A549 (cell line): Measurements from ENCODE around the gene USP15. TPM values are rescaled to one million over a fixed set of nuclear protein-coding genes. Genes with fewer than 3 reads are reported as not detected.

ENCODE experiments used
- ATAC-seq, 2 experiments: fragments of 200-7000 bp in 1 of 2; fragments of >200 bp in 1 of 2; cut with Nextera tagmentation in 1 of 2; cut with Tn5 transposase in 1 of 2; 3 replicates each; pipeline versions ENCODE4 v1.8.0 to v1.9.1; 2018 to 2020; ENCODE audit warnings: mild to moderate bottlenecking in 1 of 2, moderate library complexity in 1 of 2
- CTCF ChIA-PET: fragments of 300-600 bp; sonication (Branson Sonifier 250); formaldehyde crosslinking; extraction: SDS; loops from one replicate; lab custom pipeline; 2021; ENCODE audit warnings: antibody characterized with exemption, inconsistent platforms; lab: Yijun Ruan, JAX
- POLR2A ChIA-PET: fragments of 350-600 bp; formaldehyde crosslinking; extraction: SDS; loops from one replicate; lab custom pipeline; 2021; ENCODE audit warnings: antibody characterized with exemption, inconsistent platforms; lab: Yijun Ruan, JAX
- DNase-seq, 2 experiments: peaks; one replicate each; pipeline versions ENCODE4 v3.0.0 to v3.0.0-alpha.2; 2011 to 2016; ENCODE audit warnings: low read depth in 1 of 2, low spot score in 1 of 2
- FAIRE-seq: peaks from 2 replicates; lab custom pipeline; 2011; peaks lifted over from hg19 to GRCh38; lab: Jason Lieb, UNC
- H3K27ac ChIP-seq, 2 experiments: fragments of >200 bp; sonication (Bioruptor Twin); formaldehyde crosslinking; 3 replicates each; pipeline ENCODE4 v1.5.1; 2016 to 2017
- H3K4me1 ChIP-seq: fragments of >200 bp; sonication (Bioruptor Twin); formaldehyde crosslinking; 3 replicates; pipeline ENCODE4 v1.6.1; 2016
- H3K4me2 ChIP-seq: fragments of >200 bp; sonication (Bioruptor Twin); formaldehyde crosslinking; 3 replicates; pipeline ENCODE4 v1.6.1; 2016
- H3K4me3 ChIP-seq: fragments of >200 bp; sonication (Bioruptor Twin); formaldehyde crosslinking; 3 replicates; pipeline ENCODE4 v1.5.1; 2016
- H3K9me3 ChIP-seq: fragments of >200 bp; sonication (Bioruptor Twin); formaldehyde crosslinking; 3 replicates; pipeline ENCODE4 v1.6.1; 2016
- CBX2 ChIP-seq: fragments of 200-600 bp; sonication (generic); IDR thresholded peaks from 2 replicates; pipeline ENCODE4 v1.6.1; 2016; ENCODE audit warnings: low read depth, mild to moderate bottlenecking, borderline replicate concordance
- CHD2 ChIP-seq: fragments of 150-350 bp; IDR thresholded peaks from 2 replicates; pipeline ENCODE4 v1.6.1; 2014; ENCODE audit warnings: low read length; ENCODE audit not compliant: partially characterized antibody
- EHMT2 ChIP-seq: fragments of 200-600 bp; sonication (generic); IDR thresholded peaks from 2 replicates; pipeline ENCODE4 v1.6.1; 2016; ENCODE audit warnings: antibody characterized with exemption, low read depth, mild to moderate bottlenecking, moderate library complexity
- EP300 ChIP-seq, 2 experiments: fragments of >200 bp; sonication (Bioruptor Twin); formaldehyde crosslinking; IDR thresholded peaks; 2 replicates in 1 of 2; 3 replicates in 1 of 2; pipeline ENCODE4 v1.6.1; 2016 to 2017
- FOXS1 ChIP-seq: fragments of 250-450 bp; sonication (Bioruptor Pico); IDR thresholded peaks from 2 replicates; pipeline ENCODE4 v1.5.0; 2020; ENCODE audit warnings: mild to moderate bottlenecking, moderate library complexity
- HDAC2 ChIP-seq: fragments of 200-600 bp; sonication (generic); IDR thresholded peaks from 2 replicates; pipeline ENCODE4 v1.6.1; 2016
- HEYL ChIP-seq: fragments of 250-450 bp; sonication (Bioruptor Pico); IDR thresholded peaks from 2 replicates; pipeline ENCODE4 v1.8.0; 2021; ENCODE audit warnings: mild to moderate bottlenecking, moderate library complexity
- HOXA7 ChIP-seq: fragments of 250-450 bp; sonication (Bioruptor Pico); IDR thresholded peaks from 2 replicates; pipeline ENCODE4 v1.5.0; 2020; ENCODE audit warnings: mild to moderate bottlenecking, moderate library complexity
- JUN ChIP-seq, 2 experiments: fragments of >200 bp; sonication (Bioruptor Twin); formaldehyde crosslinking; IDR thresholded peaks; 2 replicates in 1 of 2; 3 replicates in 1 of 2; pipeline ENCODE4 v1.6.1; 2016 to 2017
- MYC ChIP-seq: IDR thresholded peaks from 2 replicates; pipeline ENCODE4 v1.6.1; 2012; ENCODE audit warnings: mild to moderate bottlenecking, inconsistent platforms, low read length, improper control_type of control experiment, borderline replicate concordance
- NFE2L2 ChIP-seq: fragments of 150-350 bp; conservative IDR thresholded peaks from 2 replicates; pipeline ENCODE4 v1.6.1; 2014; ENCODE audit warnings: low read length
- NR3C1 ChIP-seq: fragments of >200 bp; sonication (Bioruptor Twin); formaldehyde crosslinking; IDR thresholded peaks from 3 replicates; pipeline ENCODE4 v1.6.1; 2017
- PHF8 ChIP-seq: fragments of 200-600 bp; sonication (generic); IDR thresholded peaks from 2 replicates; pipeline ENCODE4 v1.6.1; 2016; ENCODE audit warnings: low read depth, mild to moderate bottlenecking, antibody characterized with exemption, moderate library complexity, borderline replicate concordance
- POLR2A ChIP-seq: IDR thresholded peaks from 2 replicates; pipeline ENCODE4 v1.6.1; 2012; ENCODE audit warnings: mild to moderate bottlenecking, low read length
- POLR2AphosphoS2 ChIP-seq: conservative IDR thresholded peaks from 2 replicates; pipeline ENCODE4 v1.6.1; 2012; ENCODE audit warnings: low read length, improper control_type of control experiment, inconsistent platforms
- RAD21 ChIP-seq, 2 experiments: fragments of >200 bp in 1 of 2; sonication (Bioruptor Twin) in 1 of 2; formaldehyde crosslinking in 1 of 2; IDR thresholded peaks in 1 of 2; conservative IDR thresholded peaks in 1 of 2; 2 replicates in 1 of 2; 3 replicates in 1 of 2; pipeline ENCODE4 v1.6.1; 2012 to 2018; ENCODE audit warnings: inconsistent platforms in 1 of 2
- RCOR1 ChIP-seq: fragments of 150-350 bp; IDR thresholded peaks from 2 replicates; pipeline ENCODE4 v1.6.1; 2014; ENCODE audit warnings: antibody characterized with exemption, low read length, low read depth
- SMC3 ChIP-seq: fragments of >200 bp; sonication (Bioruptor Twin); formaldehyde crosslinking; IDR thresholded peaks from 3 replicates; pipeline ENCODE4 v1.6.1; 2018; ENCODE audit warnings: inconsistent platforms
- TFCP2L1 ChIP-seq: fragments of 250-450 bp; sonication (Bioruptor Pico); IDR thresholded peaks from 2 replicates; pipeline ENCODE4 v1.5.0; 2021; ENCODE audit warnings: mild to moderate bottlenecking
- ZFP36 ChIP-seq: fragments of 450-650 bp; IDR thresholded peaks from 2 replicates; pipeline ENCODE4 v1.6.1; 2014; ENCODE audit warnings: borderline replicate concordance; ENCODE audit not compliant: partially characterized antibody
- WGBS: methylation state at CpG from one replicate; pipeline ENCODE4 v1.1.6; 2017; ENCODE audit errors: missing lambda C conversion rate; 5-methylcytosine and 5-hydroxymethylcytosine counted together
- polyA minus RNA-seq: library from RNA; depleted of rRNA, polyadenylated mRNA; stranded (reverse); fragments of >200 nt; gene quantifications from 2 replicates; pipeline ENCODE4 v1.2.3, GENCODE V29; 2011; rRNA and poly(A)+ RNA removed
- polyA plus RNA-seq, 4 experiments: library from polyadenylated mRNA; depleted of rRNA in 3 of 4; stranded (reverse); fragments of >200 nt; fragmentation: RNase III in 1 of 4; extraction: RNeasy Plus Mini Kit Qiagen cat#74134 plus additional on column Dnase treatment in 1 of 4; gene quantifications; 2 replicates in 3 of 4; 3 replicates in 1 of 4; pipeline ENCODE4 v1.2.3, GENCODE V29; 2011 to 2017
- TF ChIP-seq, protein P1 (sequence below): fragments of 150-350 bp; IDR thresholded peaks from 2 replicates; pipeline ENCODE4 v1.6.1; 2014; ENCODE audit warnings: low read depth, mild to moderate bottlenecking, low read length
- TF ChIP-seq, protein P2 (sequence below): fragments of >200 bp; sonication (Bioruptor Twin); formaldehyde crosslinking; IDR thresholded peaks from 3 replicates; pipeline ENCODE4 v1.6.1; 2016
- TF ChIP-seq, protein P3 (sequence below): fragments of >200 bp; sonication (Bioruptor Twin); formaldehyde crosslinking; IDR thresholded peaks from 3 replicates; pipeline ENCODE4 v1.5.1; 2016
- TF ChIP-seq, protein P4 (sequence below): fragments of 200-600 bp; sonication (generic); IDR thresholded peaks from 2 replicates; pipeline ENCODE4 v1.6.1; 2016; ENCODE audit warnings: antibody characterized with exemption, mild to moderate bottlenecking, moderate library complexity
- TF ChIP-seq, protein P5 (sequence below): IDR thresholded peaks from 2 replicates; pipeline ENCODE4 v1.6.1; 2012
- TF ChIP-seq, protein P6 (sequence below): fragments of >200 bp; sonication (Bioruptor Twin); formaldehyde crosslinking; IDR thresholded peaks from 2 replicates; pipeline ENCODE4 v1.6.1; 2016
- TF ChIP-seq, protein P7 (sequence below): fragments of 450-650 bp; IDR thresholded peaks from 2 replicates; pipeline ENCODE4 v1.6.1; 2014; ENCODE audit warnings: antibody characterized with exemption
- TF ChIP-seq, protein P8 (sequence below): fragments of 250-450 bp; sonication (Bioruptor Pico); IDR thresholded peaks from 2 replicates; pipeline ENCODE4 v1.5.0; 2020; ENCODE audit warnings: low read depth, mild to moderate bottlenecking, moderate library complexity

The USP15 gene
- polyA plus RNA-seq (2011; rRNA removed): 56.4 and 67.6 TPM in 2 replicates
- polyA plus RNA-seq (2012; cell fraction: cytosol; rRNA removed): 10.8 and 15.3 TPM in 2 replicates
- 12.8 and 14.6 TPM in 2 replicates for polyA plus RNA-seq (2012; cell fraction: nucleus; rRNA removed)
- polyA plus RNA-seq (2017; fragmentation: RNase III; extraction: RNeasy Plus Mini Kit Qiagen cat#74134 plus additional on column Dnase treatment): 25.4 to 30.4 TPM (median 29.9 TPM) in 3 replicates
- 42.5 and 65.5 TPM in 2 replicates for polyA minus RNA-seq

DNA sequence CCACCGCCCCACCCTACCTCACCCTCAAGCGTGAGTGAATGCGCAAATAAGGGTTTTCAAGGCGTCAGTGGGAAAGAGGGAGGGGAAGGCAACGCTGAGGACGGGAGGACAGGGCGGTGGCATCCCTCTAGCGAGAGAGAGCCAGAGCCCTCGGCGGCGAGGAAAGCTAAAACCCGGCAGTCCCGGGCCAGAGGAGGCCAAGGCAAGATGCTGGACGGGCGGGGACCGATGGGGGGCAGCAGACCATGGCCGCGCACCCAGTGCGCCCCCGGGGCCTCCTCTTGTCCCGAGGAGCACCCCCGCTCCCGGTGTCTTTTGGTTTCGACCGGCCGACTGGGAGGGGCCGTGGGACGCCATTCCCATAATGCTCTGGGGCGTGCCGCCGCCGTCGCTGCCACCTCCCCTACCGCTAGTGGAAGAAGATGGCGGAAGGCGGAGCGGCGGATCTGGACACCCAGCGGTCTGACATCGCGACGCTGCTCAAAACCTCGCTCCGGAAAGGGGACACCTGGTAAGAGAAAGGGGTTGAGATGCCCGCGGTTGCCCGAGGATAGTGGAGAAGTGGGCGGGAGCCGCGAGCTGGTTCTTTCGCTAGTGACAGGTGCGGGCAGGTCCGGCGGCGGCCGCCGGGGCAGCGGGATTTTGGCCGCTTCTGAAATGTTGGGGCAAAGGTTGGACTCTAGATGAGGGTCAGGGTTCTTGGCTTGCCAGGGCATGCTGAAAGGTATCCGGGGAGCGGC is at the start of gene USP15:
Gene USP15, plus strand, starts transcription at position 412 of the 740 bp plus-strand sequence. Its CDS starts 11 bp downstream, at position 423.
- H3K4me2 ChIP-seq: peak within 1 kb of the TSS; percentile 90
- DNase-seq (peak; percentile 82 to 99), FAIRE-seq (no peak), ATAC-seq (peak; percentile 95 to 98)
- peak within 1 kb of the TSS; percentile 74 for H3K4me3 ChIP-seq
- H3K27ac ChIP-seq: peak within 1 kb of the TSS; percentile 90 to 93
- 0% methylated on average over 36 of the region's 61 CpGs for WGBS
- peaks cover 23% of the 10 kb centered on the region; the same call in 2 of the 3 replicates for H3K4me1 ChIP-seq
- POLR2A ChIA-PET: interaction anchor here (0.6 to 1.4 kb wide), 7 partner anchors 14 to 674 kb away, joined by 3 to 7 read pairs (median 3); partner anchors contain the start of gene PPM1H
- CTCF ChIA-PET: interaction anchor here (0.6 to 1.8 kb wide), 11 partner anchors 9 to 176 kb away, joined by 3 to 10 read pairs (median 5); no protein-coding TSS in a partner anchor
- no peaks in the 10 kb centered on the region for H3K9me3 ChIP-seq
- TF ChIP-seq, protein P1, sequence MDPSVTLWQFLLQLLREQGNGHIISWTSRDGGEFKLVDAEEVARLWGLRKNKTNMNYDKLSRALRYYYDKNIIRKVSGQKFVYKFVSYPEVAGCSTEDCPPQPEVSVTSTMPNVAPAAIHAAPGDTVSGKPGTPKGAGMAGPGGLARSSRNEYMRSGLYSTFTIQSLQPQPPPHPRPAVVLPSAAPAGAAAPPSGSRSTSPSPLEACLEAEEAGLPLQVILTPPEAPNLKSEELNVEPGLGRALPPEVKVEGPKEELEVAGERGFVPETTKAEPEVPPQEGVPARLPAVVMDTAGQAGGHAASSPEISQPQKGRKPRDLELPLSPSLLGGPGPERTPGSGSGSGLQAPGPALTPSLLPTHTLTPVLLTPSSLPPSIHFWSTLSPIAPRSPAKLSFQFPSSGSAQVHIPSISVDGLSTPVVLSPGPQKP: no peak
- TF ChIP-seq, protein P2, sequence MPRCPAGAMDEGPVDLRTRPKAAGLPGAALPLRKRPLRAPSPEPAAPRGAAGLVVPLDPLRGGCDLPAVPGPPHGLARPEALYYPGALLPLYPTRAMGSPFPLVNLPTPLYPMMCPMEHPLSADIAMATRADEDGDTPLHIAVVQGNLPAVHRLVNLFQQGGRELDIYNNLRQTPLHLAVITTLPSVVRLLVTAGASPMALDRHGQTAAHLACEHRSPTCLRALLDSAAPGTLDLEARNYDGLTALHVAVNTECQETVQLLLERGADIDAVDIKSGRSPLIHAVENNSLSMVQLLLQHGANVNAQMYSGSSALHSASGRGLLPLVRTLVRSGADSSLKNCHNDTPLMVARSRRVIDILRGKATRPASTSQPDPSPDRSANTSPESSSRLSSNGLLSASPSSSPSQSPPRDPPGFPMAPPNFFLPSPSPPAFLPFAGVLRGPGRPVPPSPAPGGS: peak; percentile 79
- TF ChIP-seq POLR2AphosphoS2: no peak
- TF ChIP-seq NFE2L2: no peak
- TF ChIP-seq HDAC2: no peak
- no peak for TF ChIP-seq MYC
- TF ChIP-seq ZFP36: no peak
- TF ChIP-seq CHD2: no peak
- TF ChIP-seq, protein P3, sequence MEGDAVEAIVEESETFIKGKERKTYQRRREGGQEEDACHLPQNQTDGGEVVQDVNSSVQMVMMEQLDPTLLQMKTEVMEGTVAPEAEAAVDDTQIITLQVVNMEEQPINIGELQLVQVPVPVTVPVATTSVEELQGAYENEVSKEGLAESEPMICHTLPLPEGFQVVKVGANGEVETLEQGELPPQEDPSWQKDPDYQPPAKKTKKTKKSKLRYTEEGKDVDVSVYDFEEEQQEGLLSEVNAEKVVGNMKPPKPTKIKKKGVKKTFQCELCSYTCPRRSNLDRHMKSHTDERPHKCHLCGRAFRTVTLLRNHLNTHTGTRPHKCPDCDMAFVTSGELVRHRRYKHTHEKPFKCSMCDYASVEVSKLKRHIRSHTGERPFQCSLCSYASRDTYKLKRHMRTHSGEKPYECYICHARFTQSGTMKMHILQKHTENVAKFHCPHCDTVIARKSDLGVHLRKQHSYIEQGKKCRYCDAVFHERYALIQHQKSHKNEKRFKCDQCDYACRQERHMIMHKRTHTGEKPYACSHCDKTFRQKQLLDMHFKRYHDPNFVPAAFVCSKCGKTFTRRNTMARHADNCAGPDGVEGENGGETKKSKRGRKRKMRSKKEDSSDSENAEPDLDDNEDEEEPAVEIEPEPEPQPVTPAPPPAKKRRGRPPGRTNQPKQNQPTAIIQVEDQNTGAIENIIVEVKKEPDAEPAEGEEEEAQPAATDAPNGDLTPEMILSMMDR: peak; percentile 70
- 0 out of 5 replicates have a peak, but pooled peaks of 1 of the 2 experiments have one; percentile 7 for TF ChIP-seq RAD21 (conservative IDR thresholded peaks at IDR 0.05 in 1 of 2, IDR thresholded peaks at IDR 0.05 in 1 of 2)
- TF ChIP-seq JUN (IDR thresholded peaks at IDR 0.05): peak; percentile 68 to 97; a peak in 4 of 5 replicates
- TF ChIP-seq EHMT2: no peak
- no peak for TF ChIP-seq NR3C1
- no peak; the same call in 1 of the 2 replicates for TF ChIP-seq FOXS1
- no peak for TF ChIP-seq HEYL (CRISPR knock-in tag)
- TF ChIP-seq PHF8: peak; percentile 55
- TF ChIP-seq CBX2: no peak
- peak; percentile 43; the same call in 2 of the 3 replicates for TF ChIP-seq SMC3
- TF ChIP-seq, protein P4, sequence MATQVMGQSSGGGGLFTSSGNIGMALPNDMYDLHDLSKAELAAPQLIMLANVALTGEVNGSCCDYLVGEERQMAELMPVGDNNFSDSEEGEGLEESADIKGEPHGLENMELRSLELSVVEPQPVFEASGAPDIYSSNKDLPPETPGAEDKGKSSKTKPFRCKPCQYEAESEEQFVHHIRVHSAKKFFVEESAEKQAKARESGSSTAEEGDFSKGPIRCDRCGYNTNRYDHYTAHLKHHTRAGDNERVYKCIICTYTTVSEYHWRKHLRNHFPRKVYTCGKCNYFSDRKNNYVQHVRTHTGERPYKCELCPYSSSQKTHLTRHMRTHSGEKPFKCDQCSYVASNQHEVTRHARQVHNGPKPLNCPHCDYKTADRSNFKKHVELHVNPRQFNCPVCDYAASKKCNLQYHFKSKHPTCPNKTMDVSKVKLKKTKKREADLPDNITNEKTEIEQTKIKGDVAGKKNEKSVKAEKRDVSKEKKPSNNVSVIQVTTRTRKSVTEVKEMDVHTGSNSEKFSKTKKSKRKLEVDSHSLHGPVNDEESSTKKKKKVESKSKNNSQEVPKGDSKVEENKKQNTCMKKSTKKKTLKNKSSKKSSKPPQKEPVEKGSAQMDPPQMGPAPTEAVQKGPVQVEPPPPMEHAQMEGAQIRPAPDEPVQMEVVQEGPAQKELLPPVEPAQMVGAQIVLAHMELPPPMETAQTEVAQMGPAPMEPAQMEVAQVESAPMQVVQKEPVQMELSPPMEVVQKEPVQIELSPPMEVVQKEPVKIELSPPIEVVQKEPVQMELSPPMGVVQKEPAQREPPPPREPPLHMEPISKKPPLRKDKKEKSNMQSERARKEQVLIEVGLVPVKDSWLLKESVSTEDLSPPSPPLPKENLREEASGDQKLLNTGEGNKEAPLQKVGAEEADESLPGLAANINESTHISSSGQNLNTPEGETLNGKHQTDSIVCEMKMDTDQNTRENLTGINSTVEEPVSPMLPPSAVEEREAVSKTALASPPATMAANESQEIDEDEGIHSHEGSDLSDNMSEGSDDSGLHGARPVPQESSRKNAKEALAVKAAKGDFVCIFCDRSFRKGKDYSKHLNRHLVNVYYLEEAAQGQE: no peak
- no peak for TF ChIP-seq RCOR1
- TF ChIP-seq, protein P5, sequence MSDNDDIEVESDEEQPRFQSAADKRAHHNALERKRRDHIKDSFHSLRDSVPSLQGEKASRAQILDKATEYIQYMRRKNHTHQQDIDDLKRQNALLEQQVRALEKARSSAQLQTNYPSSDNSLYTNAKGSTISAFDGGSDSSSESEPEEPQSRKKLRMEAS: peak; percentile 85
- peak; percentile 6; the same call in 1 of the 2 replicates for TF ChIP-seq TFCP2L1 (CRISPR knock-in tag)
- TF ChIP-seq, protein P6, sequence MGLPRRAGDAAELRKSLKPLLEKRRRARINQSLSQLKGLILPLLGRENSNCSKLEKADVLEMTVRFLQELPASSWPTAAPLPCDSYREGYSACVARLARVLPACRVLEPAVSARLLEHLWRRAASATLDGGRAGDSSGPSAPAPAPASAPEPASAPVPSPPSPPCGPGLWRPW: no peak
- no peak for TF ChIP-seq EP300 (IDR thresholded peaks at IDR 0.05)
- TF ChIP-seq HOXA7: no peak
- TF ChIP-seq, protein P7, sequence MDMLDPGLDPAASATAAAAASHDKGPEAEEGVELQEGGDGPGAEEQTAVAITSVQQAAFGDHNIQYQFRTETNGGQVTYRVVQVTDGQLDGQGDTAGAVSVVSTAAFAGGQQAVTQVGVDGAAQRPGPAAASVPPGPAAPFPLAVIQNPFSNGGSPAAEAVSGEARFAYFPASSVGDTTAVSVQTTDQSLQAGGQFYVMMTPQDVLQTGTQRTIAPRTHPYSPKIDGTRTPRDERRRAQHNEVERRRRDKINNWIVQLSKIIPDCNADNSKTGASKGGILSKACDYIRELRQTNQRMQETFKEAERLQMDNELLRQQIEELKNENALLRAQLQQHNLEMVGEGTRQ: no peak
- TF ChIP-seq, protein P8, sequence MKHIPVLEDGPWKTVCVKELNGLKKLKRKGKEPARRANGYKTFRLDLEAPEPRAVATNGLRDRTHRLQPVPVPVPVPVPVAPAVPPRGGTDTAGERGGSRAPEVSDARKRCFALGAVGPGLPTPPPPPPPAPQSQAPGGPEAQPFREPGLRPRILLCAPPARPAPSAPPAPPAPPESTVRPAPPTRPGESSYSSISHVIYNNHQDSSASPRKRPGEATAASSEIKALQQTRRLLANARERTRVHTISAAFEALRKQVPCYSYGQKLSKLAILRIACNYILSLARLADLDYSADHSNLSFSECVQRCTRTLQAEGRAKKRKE (CRISPR knock-in tag): no peak
- TF ChIP-seq POLR2A: peak; percentile 82
